SU-DHL-6 (cell line): ENCODE data around the gene REELD1.

Experiments used
- H2AFZ ChIP-seq: fragments of 200-600 bp; sonication (generic); 2 replicates; pipeline ENCODE4 v1.6.1; 2014; ENCODE audit warnings: low read depth, mild to moderate bottlenecking, moderate library complexity, mixed read lengths, antibody characterized with exemption, low read length; ENCODE audit not compliant: severe bottlenecking
- H3F3A ChIP-seq: fragments of 200-600 bp; shearing (Covaris generic); 2 replicates; pipeline ENCODE4 v1.6.0; 2016; ENCODE audit warnings: antibody characterized with exemption, mild to moderate bottlenecking; ENCODE audit not compliant: insufficient read depth
- H3K27ac ChIP-seq: fragments of 200-600 bp; sonication (generic); 2 replicates; pipeline ENCODE4 v1.5.1; 2016; ENCODE audit warnings: low read depth, mild to moderate bottlenecking, low read length, moderate library complexity, mixed read lengths
- H3K27me3 ChIP-seq: fragments of 200-600 bp; sonication (generic), shearing (Covaris generic); 2 replicates; pipeline ENCODE4 v1.6.0; 2014; ENCODE audit warnings: mild to moderate bottlenecking, low read length
- H3K36me3 ChIP-seq: fragments of 200-600 bp; sonication (generic); 2 replicates; pipeline ENCODE4 v1.6.1; 2014; ENCODE audit warnings: mild to moderate bottlenecking, low read length, mixed read lengths
- H3K4me2 ChIP-seq: fragments of 300-600, 200-600 bp; shearing (Covaris generic), sonication (generic); 2 replicates; pipeline ENCODE4 v1.6.0; 2014; ENCODE audit warnings: low read length, low read depth, mild to moderate bottlenecking; ENCODE audit not compliant: poor library complexity, severe bottlenecking
- H3K4me3 ChIP-seq: fragments of 200-600 bp; sonication (generic); 2 replicates; pipeline ENCODE4 v1.5.1; 2014; ENCODE audit warnings: antibody characterized with exemption, low read length, mild to moderate bottlenecking, mixed read lengths; ENCODE audit not compliant: insufficient read depth, poor library complexity, severe bottlenecking
- H3K79me2 ChIP-seq: fragments of 200-600 bp; sonication (generic); 2 replicates; pipeline ENCODE4 v1.6.1; 2014; ENCODE audit warnings: mild to moderate bottlenecking, low read length, moderate library complexity; ENCODE audit not compliant: insufficient read depth
- H3K9ac ChIP-seq: fragments of 200-600 bp; sonication (generic); 2 replicates; pipeline ENCODE4 v1.7.0; 2014; ENCODE audit warnings: mild to moderate bottlenecking, low read length
- H3K9me2 ChIP-seq: fragments of 200-600 bp; sonication (generic); replicated peaks from 2 replicates; pipeline ENCODE4 v1.6.1; 2014; ENCODE audit warnings: low read length; ENCODE audit not compliant: insufficient read depth
- H3K9me3 ChIP-seq: fragments of 200-600 bp; sonication (generic); 2 replicates; pipeline ENCODE4 v1.6.1; 2014; ENCODE audit warnings: low read length, mixed read lengths; ENCODE audit not compliant: insufficient read depth
- H4K20me1 ChIP-seq: fragments of 200-600 bp; sonication (generic); 2 replicates; pipeline ENCODE4 v1.6.1; 2014; ENCODE audit warnings: low read depth, mild to moderate bottlenecking, antibody characterized with exemption, low read length, moderate library complexity, mixed read lengths
- CTCF ChIP-seq: fragments of 200-600 bp; sonication (generic); IDR thresholded peaks from one replicate; pipeline ENCODE4 v1.5.1; 2017; ENCODE audit warnings: antibody characterized with exemption, mild to moderate bottlenecking, low read length, moderate library complexity; ENCODE audit not compliant: insufficient read depth, poor library complexity, severe bottlenecking
- EZH2phosphoT487 ChIP-seq: fragments of 200-600 bp; sonication (generic), shearing (Covaris generic); conservative IDR thresholded peaks from 2 replicates; pipeline ENCODE4 v1.6.1; 2018; ENCODE audit warnings: mild to moderate bottlenecking, antibody characterized with exemption, low read length, moderate library complexity, mixed read lengths

The REELD1 gene

DNA sequence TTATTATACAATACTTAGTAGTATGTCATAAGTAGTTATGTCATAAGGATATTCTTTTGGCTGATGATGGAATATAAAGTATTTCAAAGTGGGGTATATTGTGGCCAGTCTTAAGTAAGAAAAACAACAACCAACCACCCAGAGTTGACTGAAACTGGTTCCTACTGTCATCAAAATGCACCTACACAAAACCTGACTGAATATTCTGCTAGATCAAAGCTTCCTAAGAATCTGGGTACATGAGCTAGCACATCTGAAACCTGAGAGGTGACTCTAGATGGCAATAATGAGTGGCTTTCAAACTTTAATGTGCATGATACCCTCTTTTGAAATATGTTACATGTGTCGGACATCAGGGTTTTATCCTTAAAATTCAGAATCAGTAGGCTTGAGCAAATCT, 60.4 kb downstream of the REELD1 start:
- Histone ChIP-seq H3K79me2 (no peaks in the 10 kb centered on the region), H3K4me2 (no peak overlapping the region), H3K9me2 (no peaks in the 10 kb centered on the region), H3K9me3 (no peaks in the 10 kb centered on the region), H3K9ac (no peak overlapping the region), H3K27me3 (no peaks in the 10 kb centered on the region), H3K27ac (no peak overlapping the region), H4K20me1 (no peaks in the 10 kb centered on the region), H3K4me3 (no peak overlapping the region), H2AFZ (no peak overlapping the region), H3K36me3 (no peaks in the 10 kb centered on the region), H3F3A (no peaks in the 10 kb centered on the region)
- TF ChIP-seq CTCF, result no peak
- TF ChIP-seq EZH2phosphoT487, result no peak

DNA sequence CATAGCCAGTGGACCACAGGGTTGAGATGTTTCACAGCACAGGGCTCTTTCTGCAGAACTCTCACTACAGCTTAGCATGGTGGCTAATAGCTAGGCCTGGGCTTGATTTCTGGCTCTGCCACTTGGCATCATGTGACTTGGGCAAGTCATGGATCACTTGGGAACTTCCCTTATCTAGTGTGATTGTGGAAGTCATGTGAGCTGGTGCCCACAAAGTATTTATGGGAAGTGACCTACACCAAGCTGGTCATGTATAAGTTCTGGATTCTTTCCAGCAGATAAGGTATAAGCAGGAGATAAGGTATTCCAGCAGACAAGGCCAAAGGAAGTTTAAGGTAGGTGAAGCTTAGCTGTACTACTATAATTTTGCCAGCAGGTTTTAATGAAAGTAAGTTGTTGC, 61.0 kb downstream of the REELD1 start:
- no peaks in the 10 kb centered on the region for H3K36me3 ChIP-seq

GRCh38 chr4:146278986-146279385, 64.6 kb downstream of the REELD1 start:
- no peaks in the 10 kb centered on the region for H3F3A ChIP-seq
- H3K36me3 ChIP-seq, result no peaks in the 10 kb centered on the region
- H4K20me1 ChIP-seq, result no peaks in the 10 kb centered on the region
- H3K4me3 ChIP-seq, result no peak overlapping the region
- no peak overlapping the region for H3K4me2 ChIP-seq
- no peaks in the 10 kb centered on the region for H3K79me2 ChIP-seq
- H2AFZ ChIP-seq, result no peak overlapping the region
- H3K27ac ChIP-seq, result no peak overlapping the region
- no peaks in the 10 kb centered on the region for H3K9me3 ChIP-seq
- H3K9ac ChIP-seq, result no peak overlapping the region
- H3K9me2 ChIP-seq, result no peaks in the 10 kb centered on the region
- H3K27me3 ChIP-seq, result no peaks in the 10 kb centered on the region
- TF ChIP-seq EZH2phosphoT487 (no peak), CTCF (no peak)

More for the DNA sequence above, 61.0 kb downstream of the REELD1 start:
- Histone ChIP-seq H3K79me2 (no peaks in the 10 kb centered on the region), H3K9me3 (no peaks in the 10 kb centered on the region), H3K4me2 (no peak overlapping the region), H3K27me3 (no peaks in the 10 kb centered on the region), H3K4me3 (no peak overlapping the region), H3F3A (no peaks in the 10 kb centered on the region), H3K27ac (no peak overlapping the region), H4K20me1 (no peaks in the 10 kb centered on the region), H2AFZ (no peak overlapping the region), H3K9ac (no peak overlapping the region), H3K9me2 (no peaks in the 10 kb centered on the region)
- TF ChIP-seq EZH2phosphoT487 (no peak), CTCF (no peak)
